ENCODE data around the gene C2CD2. TPM values are rescaled to one million over a fixed set of nuclear protein-coding genes. Genes with fewer than 3 reads are reported as not detected.

Gene C2CD2
- total RNA-seq, 1 donor from 2014 or later = 6.7 TPM

DNA sequence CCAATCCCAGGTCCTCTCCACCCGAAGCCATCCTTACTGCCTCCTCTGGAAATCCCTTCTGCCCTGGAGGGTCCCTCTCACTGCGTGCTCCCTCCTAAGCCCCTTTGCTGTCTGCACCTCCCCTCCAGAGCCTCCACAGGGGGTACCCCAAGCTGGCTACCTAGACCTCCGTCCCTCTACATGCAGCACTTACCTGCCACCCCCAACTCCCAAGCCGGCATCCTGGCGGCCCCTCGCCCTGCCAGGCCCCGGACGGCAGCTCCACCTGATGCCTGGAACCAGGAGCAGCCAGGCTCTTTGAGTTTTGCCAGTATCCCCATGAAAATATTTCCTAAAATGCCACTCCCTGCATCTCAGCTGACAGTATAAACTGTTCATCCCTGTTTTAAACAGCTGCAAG, 78.7 kb downstream of the C2CD2 start:
- no peaks in the 10 kb centered on the region for H3K27me3 Mint-ChIP-seq
- no peak overlapping the region for H3K27ac Mint-ChIP-seq
- H3K9me3 Mint-ChIP-seq = no peaks in the 10 kb centered on the region

DNA sequence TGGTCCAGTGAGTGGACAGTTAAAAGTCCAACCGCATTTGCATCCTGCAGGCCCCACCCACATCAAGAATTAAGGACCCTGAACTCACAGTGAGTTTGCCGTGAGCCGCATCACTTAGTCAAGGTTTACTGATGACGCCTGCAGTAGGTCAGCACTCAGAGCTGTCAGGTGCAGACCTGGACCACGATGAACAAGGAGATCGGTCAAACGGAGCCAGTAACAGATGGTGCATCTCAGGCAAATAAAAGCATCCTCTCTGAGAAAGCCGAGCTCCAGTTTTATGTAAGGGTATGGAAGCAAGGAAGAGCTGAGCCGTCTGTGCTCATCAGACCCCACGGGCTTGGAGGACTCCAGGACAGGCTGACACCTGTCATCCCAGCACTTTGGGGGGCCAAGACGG, 79.2 kb downstream of the C2CD2 start:
- DNase-seq (no peak), ATAC-seq (ENCODE audit: low read depth) (no peak)
- ChIA-PET POLR2A (no interaction called here), CTCF (interaction anchor here (1.0 kb wide), 1 partner anchor 21 kb away, joined by 5 read pairs; no protein-coding TSS in a partner anchor)
- Mint-ChIP-seq H3K36me3 (ENCODE audit: low read depth) (peaks cover 4% of the 10 kb centered on the region), H3K27me3 (no peaks in the 10 kb centered on the region), H3K4me1 (peaks cover 41% of the 10 kb centered on the region), H3K9me3 (no peaks in the 10 kb centered on the region), H3K27ac (no peak overlapping the region), H3K4me3 (no peak overlapping the region)
- intact Hi-C loops (cut with micrococcal nuclease) = loop anchor here (5.0 kb wide), 3 partner anchors 188 to 512 kb away; partner anchors contain the start of gene MX2
- TF ChIP-seq, protein P1, sequence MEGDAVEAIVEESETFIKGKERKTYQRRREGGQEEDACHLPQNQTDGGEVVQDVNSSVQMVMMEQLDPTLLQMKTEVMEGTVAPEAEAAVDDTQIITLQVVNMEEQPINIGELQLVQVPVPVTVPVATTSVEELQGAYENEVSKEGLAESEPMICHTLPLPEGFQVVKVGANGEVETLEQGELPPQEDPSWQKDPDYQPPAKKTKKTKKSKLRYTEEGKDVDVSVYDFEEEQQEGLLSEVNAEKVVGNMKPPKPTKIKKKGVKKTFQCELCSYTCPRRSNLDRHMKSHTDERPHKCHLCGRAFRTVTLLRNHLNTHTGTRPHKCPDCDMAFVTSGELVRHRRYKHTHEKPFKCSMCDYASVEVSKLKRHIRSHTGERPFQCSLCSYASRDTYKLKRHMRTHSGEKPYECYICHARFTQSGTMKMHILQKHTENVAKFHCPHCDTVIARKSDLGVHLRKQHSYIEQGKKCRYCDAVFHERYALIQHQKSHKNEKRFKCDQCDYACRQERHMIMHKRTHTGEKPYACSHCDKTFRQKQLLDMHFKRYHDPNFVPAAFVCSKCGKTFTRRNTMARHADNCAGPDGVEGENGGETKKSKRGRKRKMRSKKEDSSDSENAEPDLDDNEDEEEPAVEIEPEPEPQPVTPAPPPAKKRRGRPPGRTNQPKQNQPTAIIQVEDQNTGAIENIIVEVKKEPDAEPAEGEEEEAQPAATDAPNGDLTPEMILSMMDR (IDR thresholded peaks at IDR 0.05) = no peak

More for the DNA sequence above, 78.7 kb downstream of the C2CD2 start:
- no peak overlapping the region for H3K4me3 Mint-ChIP-seq
- ChIA-PET POLR2A (no interaction called here), CTCF (interaction anchor here (1.0 kb wide), 1 partner anchor 21 kb away, joined by 5 read pairs; no protein-coding TSS in a partner anchor)
- TF ChIP-seq, protein P1 (IDR thresholded peaks at IDR 0.05) = no peak
- DNase-seq = no peak
- H3K36me3 Mint-ChIP-seq (ENCODE audit: low read depth) = peaks cover 6% of the 10 kb centered on the region
- intact Hi-C loops (cut with micrococcal nuclease) = loop anchor here (5.0 kb wide), 3 partner anchors 187 to 513 kb away; partner anchors contain the start of gene MX2
- peaks cover 41% of the 10 kb centered on the region for H3K4me1 Mint-ChIP-seq
- no peak for ATAC-seq (ENCODE audit: low read depth)

DNA sequence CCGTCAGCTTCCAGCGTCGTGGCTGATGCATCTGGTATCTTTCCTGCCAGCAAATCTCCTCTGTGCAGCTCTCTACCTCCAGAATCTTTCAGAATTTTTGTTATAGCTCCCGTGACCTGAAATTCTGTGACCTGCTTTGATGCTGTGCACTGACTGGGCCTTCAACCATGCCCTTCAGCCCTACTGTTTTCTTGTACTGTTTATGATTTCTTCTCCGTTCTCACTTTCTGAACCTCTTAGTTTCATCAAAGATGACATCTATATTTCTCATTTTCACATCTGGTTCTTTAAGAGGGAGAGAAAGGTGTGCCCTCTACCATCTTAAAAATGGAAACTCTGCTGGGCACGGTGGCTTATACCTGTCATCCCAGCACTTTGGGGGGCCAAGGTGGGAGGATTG, 80.4 kb downstream of the C2CD2 start:
- ChIA-PET POLR2A (no interaction called here), CTCF (interaction anchor here (0.7 to 1.0 kb wide), 2 partner anchors 57 to 234 kb away, joined by 4 read pairs; no protein-coding TSS in a partner anchor)
- Mint-ChIP-seq H3K4me1 (peaks cover 52% of the 10 kb centered on the region), H3K27me3 (no peaks in the 10 kb centered on the region), H3K27ac (no peak overlapping the region), H3K4me3 (no peak overlapping the region), H3K36me3 (ENCODE audit: low read depth) (peaks cover 4% of the 10 kb centered on the region), H3K9me3 (no peaks in the 10 kb centered on the region)
- DNase-seq (no peak), ATAC-seq (ENCODE audit: low read depth) (no peak)
- intact Hi-C loops (cut with micrococcal nuclease) = no loop called here
- TF ChIP-seq, protein P1 (IDR thresholded peaks at IDR 0.05) = no peak

DNA sequence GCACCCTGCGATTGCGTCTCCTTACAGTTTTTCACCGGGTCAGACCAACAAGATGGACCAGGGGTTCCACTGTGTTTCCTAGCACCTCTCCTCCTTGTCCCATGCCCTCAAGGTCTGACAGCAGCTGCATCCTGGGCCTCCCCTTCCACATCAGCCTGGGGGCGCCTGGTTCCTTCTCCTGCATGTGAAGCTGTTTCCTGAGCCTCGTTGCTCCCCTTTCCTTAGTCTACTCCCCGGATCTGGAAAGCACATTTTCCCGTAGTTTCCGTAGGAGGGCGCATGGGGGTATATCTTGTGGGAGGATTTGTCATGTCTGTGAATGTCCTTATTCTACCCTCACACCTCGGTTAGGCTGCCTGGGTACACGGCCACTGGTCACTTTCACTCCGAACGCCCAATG, 80.8 kb downstream of the C2CD2 start:
- no peaks in the 10 kb centered on the region for H3K9me3 Mint-ChIP-seq

DNA sequence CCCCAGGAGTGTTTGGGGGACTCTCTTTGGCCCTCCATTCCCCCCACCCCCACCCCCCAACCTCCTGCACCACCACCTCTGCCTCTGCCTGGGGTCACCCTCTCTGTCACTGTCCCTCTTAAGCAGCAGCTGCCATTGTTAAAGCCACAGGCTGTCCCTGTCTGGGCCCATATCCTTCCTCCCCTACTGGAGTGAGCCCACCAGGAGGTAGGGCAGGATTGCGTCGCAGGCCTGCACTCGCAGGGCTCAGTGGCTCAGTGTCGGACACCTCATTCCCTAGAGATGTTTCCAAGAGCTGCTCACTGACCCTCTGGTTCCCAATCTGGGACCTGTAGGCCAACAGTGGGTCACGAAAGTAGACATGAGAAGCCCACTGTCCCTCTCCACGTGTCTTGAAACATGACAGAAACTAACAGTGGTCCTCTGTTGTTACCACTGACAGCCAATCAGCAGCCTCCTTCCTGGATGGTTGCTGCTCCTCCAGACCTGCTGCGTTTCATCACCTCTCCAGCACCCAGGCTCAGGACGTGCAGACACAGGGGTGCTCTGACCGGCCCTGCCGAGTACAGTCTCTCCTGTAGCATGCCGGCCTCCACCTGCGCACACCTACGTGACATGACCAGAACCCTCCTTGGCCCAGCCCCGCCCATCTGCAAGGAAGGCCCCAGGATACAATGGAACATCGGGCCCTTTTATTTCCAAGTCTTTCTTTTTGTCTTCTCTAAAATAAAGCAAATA, 82.4 kb downstream of the C2CD2 start:
- no peaks in the 10 kb centered on the region for H3K27me3 Mint-ChIP-seq
- ATAC-seq (ENCODE audit: low read depth) (no peak), DNase-seq (no peak)
- intact Hi-C loops (cut with micrococcal nuclease) = no loop called here
- no peak overlapping the region for H3K4me3 Mint-ChIP-seq
- ChIA-PET POLR2A (no interaction called here), CTCF (no interaction called here)
- H3K27ac Mint-ChIP-seq = no peak overlapping the region
- H3K9me3 Mint-ChIP-seq = no peaks in the 10 kb centered on the region
- H3K36me3 Mint-ChIP-seq (ENCODE audit: low read depth) = peaks cover 4% of the 10 kb centered on the region
- TF ChIP-seq, protein P1 (IDR thresholded peaks at IDR 0.05) = no peak
- H3K4me1 Mint-ChIP-seq = peaks cover 52% of the 10 kb centered on the region

More for the DNA sequence above, 80.8 kb downstream of the C2CD2 start:
- TF ChIP-seq, protein P1 (IDR thresholded peaks at IDR 0.05) = no peak
- peaks cover 54% of the 10 kb centered on the region for H3K4me1 Mint-ChIP-seq
- no peak overlapping the region for H3K27ac Mint-ChIP-seq
- H3K36me3 Mint-ChIP-seq (ENCODE audit: low read depth) = peaks cover 4% of the 10 kb centered on the region
- POLR2A ChIA-PET = no interaction called here
- H3K4me3 Mint-ChIP-seq = no peak overlapping the region
- ATAC-seq (ENCODE audit: low read depth) = no peak
- CTCF ChIA-PET = interaction anchor here (1.0 kb wide), 1 partner anchor 56 kb away, joined by 4 read pairs; no protein-coding TSS in a partner anchor
- intact Hi-C loops (cut with micrococcal nuclease) = no loop called here
- no peaks in the 10 kb centered on the region for H3K27me3 Mint-ChIP-seq
- DNase-seq = no peak
